Measurements from ENCODE around the gene RALGPS2.
"Not testable (repeated sequence)": the region's sequence is repeated elsewhere in the genome, so short reads cannot be mapped to it uniquely, and the experiment has no call there.

RALGPS2 gene

GRCh38 chr1:178784131-178784536 is 59.1 kb downstream of the RALGPS2 start:
- DNase-seq = no peak

- DNase-seq = no peak
Observed at GRCh38 chr1:178792394-178792793, 67.3 kb downstream of the RALGPS2 start.

DNA sequence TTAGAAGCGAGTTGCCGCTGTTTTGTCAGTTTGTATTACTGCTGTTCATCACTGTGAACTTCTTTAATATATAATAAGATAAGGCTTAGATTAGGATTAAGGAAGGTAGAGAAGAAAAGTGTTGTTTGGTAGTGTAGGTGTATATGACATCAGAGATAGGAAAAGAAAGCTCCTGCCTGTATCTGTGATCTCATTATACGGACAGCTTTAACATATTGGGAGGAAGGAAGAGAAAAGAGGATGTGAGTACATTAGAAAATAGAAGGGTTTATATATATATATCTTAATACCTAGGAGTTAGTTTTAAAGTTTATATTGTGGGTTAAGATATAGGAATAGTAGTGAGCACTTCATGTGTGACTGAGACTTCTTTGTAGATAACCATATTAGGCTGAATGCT is 71.0 kb downstream of the RALGPS2 start:
- no peak for DNase-seq

DNA sequence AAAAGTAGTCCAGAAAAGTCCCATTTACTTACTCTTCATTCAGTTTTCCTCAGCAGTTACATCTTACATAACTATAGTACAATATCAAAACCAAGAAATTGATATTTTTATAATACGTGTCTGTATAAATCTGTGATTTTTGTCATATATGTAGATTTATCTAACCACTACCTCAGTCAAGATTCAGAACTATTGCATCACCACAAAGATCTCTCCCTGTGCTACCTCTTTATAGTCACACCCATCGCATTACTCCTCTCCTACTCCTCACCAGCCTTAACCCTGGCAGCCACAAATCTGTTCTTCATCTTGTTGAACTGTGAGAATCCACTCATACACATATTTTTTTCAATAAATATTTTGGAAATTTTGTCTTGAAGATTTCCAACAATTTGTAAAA is 72.5 kb downstream of the RALGPS2 start:
- DNase-seq = no peak

GRCh38 chr1:178798232-178798861 is 73.3 kb downstream of the RALGPS2 start:
- no peak for DNase-seq

DNA sequence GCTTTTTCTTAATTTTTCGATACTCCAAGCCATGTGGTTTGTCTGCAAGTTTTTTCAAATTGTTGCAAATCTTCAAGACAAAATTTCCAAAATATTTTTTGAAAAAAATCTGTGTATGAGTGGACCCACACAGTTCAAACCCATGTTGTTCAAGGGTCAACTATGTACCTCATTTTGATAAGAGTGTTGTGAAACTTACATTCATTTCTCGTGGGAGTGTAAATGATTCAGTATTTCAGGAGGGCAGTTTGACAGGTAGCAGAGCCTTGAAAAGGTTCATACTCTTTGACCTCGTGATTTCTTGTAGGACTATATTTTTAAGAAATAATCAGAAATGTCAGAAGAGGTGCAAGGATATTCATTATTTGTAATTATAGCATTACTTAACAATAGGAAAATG is 77.8 kb downstream of the RALGPS2 start:
- no peak for DNase-seq

GRCh38 chr1:178806665-178807300 is 81.7 kb downstream of the RALGPS2 start:
- DNase-seq = no peak

DNA sequence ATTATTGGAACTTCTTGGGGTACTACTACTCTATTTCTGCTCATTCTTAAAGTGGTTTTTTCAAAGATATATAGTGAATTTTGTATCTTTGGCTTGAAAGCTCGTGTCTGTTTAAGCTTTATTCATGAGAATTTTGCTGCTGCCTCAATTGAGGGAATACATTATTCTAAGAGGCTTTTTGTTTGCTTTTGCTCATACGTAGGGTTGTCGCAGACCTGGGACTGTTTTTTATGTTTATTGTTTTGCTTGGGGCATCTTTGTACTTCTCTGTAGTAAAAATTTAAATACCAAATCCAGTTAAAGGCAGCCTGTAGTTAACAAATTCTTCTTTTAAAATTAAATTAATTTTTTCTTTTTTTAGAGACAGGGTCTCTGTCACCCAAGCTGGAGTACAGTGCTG is 83.5 kb downstream of the RALGPS2 start:
- no peak for DNase-seq

DNA sequence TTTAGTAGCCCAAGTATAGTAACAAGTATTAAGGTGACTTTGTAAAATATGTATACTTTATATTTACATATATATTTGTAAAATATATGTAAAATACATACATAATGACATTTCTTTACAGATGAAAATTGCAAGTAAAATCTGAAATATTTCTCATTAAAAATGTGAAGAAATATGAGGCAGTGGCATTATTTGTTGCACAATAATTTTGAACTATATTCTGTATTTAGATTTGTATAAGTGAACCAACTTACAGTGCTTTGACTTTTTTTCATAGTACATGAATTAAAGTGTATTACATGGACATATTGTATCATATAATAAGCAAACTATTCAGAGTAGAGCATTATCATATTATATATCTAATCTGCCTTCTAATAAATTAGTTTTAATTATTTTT is 85.5 kb downstream of the RALGPS2 start:
- DNase-seq = no peak

GRCh38 chr1:178818416-178818815 is 93.4 kb downstream of the RALGPS2 start:
- DNase-seq = peak; percentile 11

DNA sequence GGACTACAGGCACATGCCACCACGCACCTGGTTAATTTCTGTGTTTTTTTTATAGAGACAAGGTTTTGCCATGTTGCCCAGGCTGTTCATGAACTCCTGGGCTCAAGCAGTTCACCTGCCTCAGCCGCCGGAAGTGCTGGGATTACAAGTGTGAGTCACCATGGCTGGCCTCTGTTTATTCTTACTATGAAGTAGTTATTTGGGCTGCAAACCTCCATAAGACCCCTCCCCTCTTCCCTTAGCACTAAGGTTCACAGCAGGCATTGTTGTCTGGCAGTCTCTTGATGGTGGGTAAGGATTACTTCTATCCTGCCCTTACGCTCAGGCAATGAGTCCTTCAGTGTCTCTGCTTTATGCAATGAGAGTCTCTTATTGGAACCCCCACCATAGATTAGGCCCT is 94.1 kb downstream of the RALGPS2 start:
- peak; percentile 91 for DNase-seq

DNA sequence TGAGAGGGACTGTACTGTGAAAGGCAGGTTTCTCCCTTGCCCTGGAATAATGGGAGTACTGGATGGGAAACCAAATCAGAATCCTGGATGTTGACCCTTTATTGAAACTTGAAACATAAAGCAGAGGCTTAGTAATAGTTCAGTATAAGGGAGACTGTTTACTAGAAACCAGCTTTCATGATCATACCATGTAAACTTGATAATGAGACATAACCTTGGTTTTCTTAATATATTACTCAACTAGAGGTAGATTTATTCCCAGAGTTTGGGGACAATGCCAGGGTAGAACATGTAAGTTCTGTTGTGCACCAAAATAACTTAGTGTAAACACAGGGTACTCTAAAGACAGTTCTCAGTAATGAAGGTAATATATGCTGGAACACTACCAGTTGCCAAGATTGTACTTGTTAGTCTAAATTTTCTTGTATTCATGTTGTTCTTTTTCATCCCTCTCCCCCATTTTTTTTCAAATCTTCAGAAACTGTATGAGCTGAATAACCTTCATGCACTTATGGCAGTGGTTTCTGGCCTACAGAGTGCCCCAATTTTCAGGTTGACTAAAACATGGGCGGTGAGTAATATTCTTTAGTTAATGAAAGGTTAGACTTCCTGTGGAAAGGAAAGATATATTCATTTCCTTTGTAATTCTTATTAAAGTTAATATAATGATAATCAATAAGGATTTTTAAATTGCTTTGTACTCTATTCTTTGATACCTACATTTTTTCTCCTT is 96.3 kb downstream of the RALGPS2 start:
- DNase-seq = no peak

GRCh38 chr1:178825167-178825566 is 100.1 kb downstream of the RALGPS2 start:
- DNase-seq = no peak

DNA sequence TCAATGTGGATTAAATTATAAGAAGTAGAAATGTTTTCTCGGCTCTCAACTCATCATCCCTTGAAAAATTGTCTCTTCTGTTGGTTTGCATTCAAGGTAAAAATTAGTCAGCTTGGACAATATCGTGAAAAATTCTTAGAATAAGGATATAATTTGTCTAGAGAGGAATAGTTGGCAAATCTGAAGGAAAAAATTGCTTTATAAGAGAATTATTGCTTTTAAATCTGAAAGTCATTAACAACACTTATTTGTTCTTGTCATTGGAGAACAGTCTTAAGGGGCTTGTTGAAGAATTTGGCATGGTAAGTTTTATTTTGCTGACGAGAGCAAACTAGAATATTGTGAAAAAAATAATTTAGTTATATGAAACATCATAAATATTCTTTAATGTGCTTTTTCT is 119.4 kb downstream of the RALGPS2 start:
- no peak for DNase-seq

- DNase-seq = no peak
Observed at GRCh38 chr1:178846306-178846705, 121.3 kb downstream of the RALGPS2 start.

DNA sequence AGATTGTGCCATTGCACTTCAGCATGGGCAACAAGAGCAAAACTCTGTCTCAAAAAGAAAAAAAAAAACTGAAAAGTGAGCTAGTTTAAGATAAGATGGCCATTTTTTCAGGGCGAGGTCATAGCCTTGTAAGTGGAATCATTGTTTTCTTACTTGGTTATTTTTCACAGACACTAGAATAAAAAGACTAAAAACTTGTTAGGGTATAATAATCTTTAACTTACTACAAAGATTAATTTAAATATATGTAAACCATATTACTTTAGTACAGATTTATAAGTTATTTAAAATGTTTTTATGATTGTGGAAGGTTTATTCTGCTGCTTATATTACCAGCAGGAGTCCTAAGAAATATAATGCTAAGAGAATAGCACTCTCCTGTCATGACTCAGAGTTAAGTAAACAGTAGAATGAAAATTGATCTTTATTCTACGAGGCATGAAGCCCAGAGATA is 122.4 kb downstream of the RALGPS2 start:
- DNase-seq = peak; percentile 79

- DNase-seq = not testable (repeated sequence)
Observed at GRCh38 chr1:178847919-178848318, 122.9 kb downstream of the RALGPS2 start.

- no peak for DNase-seq
Observed at GRCh38 chr1:178849918-178850317, 124.9 kb downstream of the RALGPS2 start.

DNA sequence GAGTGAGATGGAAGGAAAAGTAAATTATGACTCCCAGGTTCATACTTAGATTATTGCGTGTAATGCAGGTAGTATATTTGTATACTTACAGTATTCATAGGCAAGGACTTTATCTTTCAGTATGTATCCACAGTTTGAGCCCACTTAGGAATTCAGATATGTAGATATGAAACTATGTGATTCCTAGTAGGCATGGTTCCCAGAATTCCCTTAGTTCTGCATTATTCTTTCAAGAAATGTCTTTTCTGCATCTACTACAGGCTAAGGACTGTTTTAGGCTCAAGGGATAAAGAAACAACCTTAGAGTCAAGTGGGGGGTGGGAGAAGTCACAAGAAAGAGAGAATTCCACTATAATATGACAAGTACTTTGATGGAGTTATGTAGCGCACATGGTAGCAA is 132.1 kb downstream of the RALGPS2 start:
- DNase-seq = no peak

- DNase-seq = no peak
Observed at GRCh38 chr1:178862416-178862815, 137.4 kb downstream of the RALGPS2 start.

DNA sequence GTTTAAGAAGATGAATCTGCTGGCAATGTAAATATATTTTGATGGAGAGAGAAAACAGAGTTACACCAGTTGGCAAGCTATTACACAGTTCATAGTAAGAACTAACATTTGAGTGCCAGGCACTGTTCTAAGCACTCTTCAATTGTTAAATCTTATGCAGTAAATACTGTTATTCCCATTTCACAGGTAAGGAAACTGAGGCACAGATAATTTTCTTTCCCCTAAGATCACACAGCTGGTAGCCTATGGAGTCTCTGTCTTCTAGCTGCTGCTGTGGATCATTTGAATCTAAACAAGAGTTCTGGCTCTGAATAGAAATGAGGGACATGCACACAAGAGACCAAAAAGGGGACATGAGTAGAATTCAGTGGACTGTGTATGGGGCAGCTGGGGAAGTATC is 137.8 kb downstream of the RALGPS2 start:
- DNase-seq = no peak

- DNase-seq = no peak
Observed at GRCh38 chr1:178864326-178864725, 139.3 kb downstream of the RALGPS2 start.

DNA sequence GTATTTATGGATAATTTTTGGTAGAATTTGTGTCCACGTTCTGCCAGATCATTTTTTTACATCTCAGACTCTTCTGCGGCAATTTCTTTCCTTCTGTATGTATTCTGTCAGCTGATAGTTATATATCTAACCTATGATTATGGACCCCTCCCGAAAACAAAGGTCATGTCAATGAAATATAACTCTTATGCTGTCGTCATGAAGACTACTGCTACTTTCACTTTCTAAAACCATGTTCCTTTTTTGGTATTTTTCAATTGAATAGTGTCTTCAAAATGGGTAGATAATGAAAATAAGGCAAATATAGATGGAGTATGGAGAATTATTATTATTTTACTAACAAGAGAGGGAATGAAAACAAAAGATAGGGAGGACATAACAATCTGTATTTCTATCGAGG is 142.6 kb downstream of the RALGPS2 start:
- DNase-seq = no peak

DNA sequence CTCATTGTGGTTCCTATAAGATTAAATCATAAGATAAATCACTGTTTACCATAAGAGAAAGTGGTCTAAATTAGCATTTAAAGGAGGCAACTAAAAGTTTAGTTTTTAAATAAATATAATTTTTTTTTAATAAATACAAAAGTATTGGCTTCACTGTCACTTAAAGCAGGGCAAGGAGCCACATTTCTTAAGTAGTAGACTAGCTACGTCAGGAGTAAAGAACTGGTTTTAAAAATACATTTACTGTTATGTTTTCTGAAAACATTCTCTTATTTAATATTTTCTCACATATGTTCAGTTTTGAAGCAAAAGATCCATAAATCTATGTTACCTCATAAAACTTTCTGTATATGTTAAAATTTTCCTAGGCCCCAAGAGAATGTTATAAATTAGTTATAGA is 143.7 kb downstream of the RALGPS2 start:
- no peak for DNase-seq
